Activated CD8-positive, alpha-beta T cell treated with anti-CD3 and anti-CD28 coated beads, Interleukin-2, amount 10 ng/mL, durations not matched to agents 7 days and 5 days (primary cell): ENCODE data around the gene SWAP70. TPM values are rescaled to one million over a fixed set of nuclear protein-coding genes. Genes with fewer than 3 reads are reported as not detected.
"Not testable (repeated sequence)": the region's sequence is repeated elsewhere in the genome, so short reads cannot be mapped to it uniquely, and the experiment has no call there.

ENCODE experiments used
- ATAC-seq: fragments of 150-1000 bp; cut with Tn5 transposase; one replicate; pipeline ENCODE4 v1.10.0; 2021; ENCODE audit warnings: moderate library complexity
- CTCF ChIA-PET: fragments of 350-600 bp; sonication (Branson Sonifier 250); formaldehyde crosslinking; loops from one replicate; lab custom pipeline; 2021; ENCODE audit warnings: antibody characterized with exemption; lab: Charles Lee
- POLR2A ChIA-PET: fragments of 350-600 bp; sonication (Branson Sonifier 250); formaldehyde crosslinking; loops from one replicate; lab custom pipeline; 2021; ENCODE audit warnings: antibody characterized with exemption; lab: Charles Lee
- DNase-seq: peaks from one replicate; pipeline ENCODE4 v3.0.0-alpha.2; 2020
- H3K27ac Mint-ChIP-seq: one replicate; pipeline ENCODE4 v1.8.0; 2021; ENCODE audit warnings: mild to moderate bottlenecking, mixed read lengths
- H3K27me3 Mint-ChIP-seq: one replicate; pipeline ENCODE4 v1.8.0; 2021; ENCODE audit warnings: low read depth, mixed read lengths
- H3K36me3 Mint-ChIP-seq: one replicate; pipeline ENCODE4 v1.8.0; 2021; ENCODE audit warnings: low read depth, mixed read lengths
- H3K4me1 Mint-ChIP-seq: one replicate; pipeline ENCODE4 v1.8.0; 2021; ENCODE audit warnings: low read depth, mixed read lengths
- H3K4me3 Mint-ChIP-seq: one replicate; pipeline ENCODE4 v1.8.0; 2021; ENCODE audit warnings: mild to moderate bottlenecking, mixed read lengths
- H3K9me3 Mint-ChIP-seq: one replicate; pipeline ENCODE4 v1.8.0; 2022; ENCODE audit warnings: mixed read lengths; ENCODE audit not compliant: insufficient read depth
- total RNA-seq, 2 experiments: library from RNA; stranded (reverse); gene quantifications; one replicate each; pipeline ENCODE4 v1.2.3, GENCODE V29; 2021

SWAP70 gene
- 10 to 100 TPM; 11.5 to 13.3 TPM for total RNA-seq

DNA sequence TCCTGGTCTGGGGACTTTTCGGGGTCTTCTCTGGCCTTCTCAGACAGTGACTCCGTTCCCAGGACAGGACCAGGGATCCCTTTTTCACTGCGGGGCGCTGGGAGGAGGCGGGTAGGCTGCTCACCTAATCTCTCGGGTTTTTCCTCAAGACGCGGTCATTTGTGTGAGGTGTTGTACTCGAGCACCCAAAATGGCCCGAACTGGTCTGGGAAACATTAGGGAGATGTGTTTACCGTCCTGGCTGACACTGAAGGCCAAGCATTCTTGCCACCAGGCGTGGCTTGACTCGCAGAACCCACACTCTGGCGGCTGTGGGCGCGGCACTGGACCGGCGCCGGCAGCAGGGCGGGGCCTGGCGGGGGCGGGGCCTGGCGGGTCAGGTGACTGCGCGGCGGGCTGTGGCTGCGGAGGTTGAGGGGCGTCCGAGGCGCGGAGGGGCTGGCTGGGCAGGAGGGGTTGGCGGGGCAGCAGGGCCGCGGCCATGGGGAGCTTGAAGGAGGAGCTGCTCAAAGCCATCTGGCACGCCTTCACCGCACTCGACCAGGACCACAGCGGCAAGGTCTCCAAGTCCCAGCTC, at the start of gene SWAP70:
Gene SWAP70, plus strand, starts transcription at position 379 of the 577 bp plus-strand sequence. Its CDS starts 103 bp downstream, at position 482.
- peaks cover 22% of the 10 kb centered on the region for H3K27me3 Mint-ChIP-seq
- H3K27ac Mint-ChIP-seq = peak within 1 kb of the TSS; percentile 71
- peaks cover 22% of the 10 kb centered on the region for H3K4me1 Mint-ChIP-seq
- ChIA-PET CTCF (interaction anchor here (0.8 to 1.4 kb wide), 3 partner anchors 50 to 84 kb away, joined by 3 to 6 read pairs (median 4); no protein-coding TSS in a partner anchor), POLR2A (interaction anchor here (1.1 kb wide), 1 partner anchor 11 kb away, joined by 4 read pairs; no protein-coding TSS in a partner anchor)
- H3K9me3 Mint-ChIP-seq = peaks cover 16% of the 10 kb centered on the region
- ATAC-seq (peak; percentile 98), DNase-seq (peak; percentile 81)
- H3K36me3 Mint-ChIP-seq = peaks cover 20% of the 10 kb centered on the region
- peak within 1 kb of the TSS; percentile 85 for H3K4me3 Mint-ChIP-seq

DNA sequence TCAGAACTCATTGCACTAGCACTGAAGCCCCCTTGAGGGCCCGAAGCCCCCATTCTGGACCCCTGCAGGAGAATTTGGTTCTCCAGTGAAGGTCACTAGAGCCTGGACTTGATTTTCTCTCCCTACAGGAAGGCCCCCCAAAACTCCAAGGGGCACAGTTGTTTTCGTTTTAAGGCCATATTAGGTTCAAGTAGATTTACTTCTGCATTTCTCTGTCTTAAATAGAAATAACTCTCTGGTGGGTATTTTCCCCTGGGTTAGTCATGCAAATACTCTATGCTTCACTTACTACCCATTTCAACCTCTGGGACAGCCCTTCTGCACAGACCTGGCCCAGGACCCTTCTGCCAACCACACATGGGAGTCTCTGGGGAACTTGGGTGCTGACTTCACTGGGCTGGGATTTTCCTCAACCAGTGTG, 48.8 kb upstream of the SWAP70 start:
- DNase-seq (no peak), ATAC-seq (no peak)
- POLR2A ChIA-PET = no interaction called here
- peak overlapping the region; percentile 82 for H3K4me3 Mint-ChIP-seq
- H3K9me3 Mint-ChIP-seq = no peaks in the 10 kb centered on the region
- no peaks in the 10 kb centered on the region for H3K36me3 Mint-ChIP-seq
- no peak overlapping the region for H3K27ac Mint-ChIP-seq
- peaks cover 23% of the 10 kb centered on the region for H3K4me1 Mint-ChIP-seq
- peaks cover 4% of the 10 kb centered on the region for H3K27me3 Mint-ChIP-seq
- CTCF ChIA-PET = no interaction called here

- Mint-ChIP-seq H3K4me1 (peaks cover 21% of the 10 kb centered on the region), H3K9me3 (no peaks in the 10 kb centered on the region), H3K27me3 (peaks cover 4% of the 10 kb centered on the region), H3K27ac (no peak overlapping the region), H3K36me3 (no peaks in the 10 kb centered on the region), H3K4me3 (no peak overlapping the region)
- POLR2A ChIA-PET = no interaction called here
- ATAC-seq (no peak), DNase-seq (no peak)
- CTCF ChIA-PET = interaction anchor here (1.3 kb wide), 1 partner anchor 132 kb away, joined by 5 read pairs; no protein-coding TSS in a partner anchor
Observed at GRCh38 chr11:9616042-9616675, 47.7 kb upstream of the SWAP70 start.

DNA sequence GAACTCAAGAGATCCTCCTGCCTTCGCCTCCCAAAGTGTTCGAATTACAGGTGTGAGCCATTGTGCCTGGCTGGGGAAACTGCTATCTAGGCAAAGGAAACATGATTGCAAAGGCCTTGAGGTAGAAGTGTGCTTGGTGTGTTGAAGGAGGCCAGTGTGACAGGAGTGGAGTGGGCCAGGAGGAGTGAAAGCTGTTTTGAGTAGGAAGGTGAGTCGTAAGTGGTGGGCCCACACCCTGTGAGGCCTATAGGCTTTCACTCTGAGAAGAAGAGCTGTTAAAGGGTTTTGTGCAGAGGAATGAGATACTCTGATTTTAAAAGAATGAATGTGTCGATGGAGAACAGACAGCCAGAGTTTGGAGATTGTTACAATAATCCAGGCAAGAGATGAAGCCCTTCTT, 47.0 kb upstream of the SWAP70 start:
- CTCF ChIA-PET = interaction anchor here (1.3 to 2.0 kb wide), 2 partner anchors 82 to 131 kb away, joined by 5 to 10 read pairs; no protein-coding TSS in a partner anchor

DNA sequence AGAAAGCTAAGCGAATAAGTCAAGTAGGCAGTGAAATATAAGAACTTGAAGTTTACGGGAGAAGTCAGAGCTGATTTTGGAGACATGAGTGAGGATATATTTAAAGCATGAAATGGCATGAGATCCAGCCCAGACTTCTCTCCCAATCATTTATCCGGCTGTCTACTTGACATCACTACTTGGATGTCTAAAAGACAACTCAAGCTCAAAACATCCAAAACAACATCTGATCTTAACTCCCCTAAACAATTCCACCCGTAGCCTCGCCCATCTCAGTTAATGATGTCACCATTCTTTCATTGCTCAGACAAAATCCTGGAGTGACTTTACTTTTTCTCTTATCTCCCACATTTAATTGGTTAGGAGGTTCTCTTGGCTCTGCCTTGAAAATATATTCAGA, 45.9 kb upstream of the SWAP70 start:
- Mint-ChIP-seq H3K27me3 (peaks cover 4% of the 10 kb centered on the region), H3K27ac (no peak overlapping the region), H3K4me1 (peaks cover 18% of the 10 kb centered on the region), H3K9me3 (no peaks in the 10 kb centered on the region), H3K36me3 (no peaks in the 10 kb centered on the region), H3K4me3 (no peak overlapping the region)
- no peak for DNase-seq
- ATAC-seq = no peak
- ChIA-PET CTCF (interaction anchor here (0.6 to 2.0 kb wide), 5 partner anchors 17 to 656 kb away, joined by 3 to 10 read pairs (median 3); no protein-coding TSS in a partner anchor), POLR2A (no interaction called here)

More for the DNA sequence above, 47.0 kb upstream of the SWAP70 start:
- peaks cover 20% of the 10 kb centered on the region for H3K4me1 Mint-ChIP-seq
- no peaks in the 10 kb centered on the region for H3K36me3 Mint-ChIP-seq
- H3K4me3 Mint-ChIP-seq = no peak overlapping the region
- no peak overlapping the region for H3K27ac Mint-ChIP-seq
- POLR2A ChIA-PET = no interaction called here
- DNase-seq (no peak), ATAC-seq (no peak)
- no peaks in the 10 kb centered on the region for H3K9me3 Mint-ChIP-seq
- H3K27me3 Mint-ChIP-seq = peaks cover 4% of the 10 kb centered on the region

DNA sequence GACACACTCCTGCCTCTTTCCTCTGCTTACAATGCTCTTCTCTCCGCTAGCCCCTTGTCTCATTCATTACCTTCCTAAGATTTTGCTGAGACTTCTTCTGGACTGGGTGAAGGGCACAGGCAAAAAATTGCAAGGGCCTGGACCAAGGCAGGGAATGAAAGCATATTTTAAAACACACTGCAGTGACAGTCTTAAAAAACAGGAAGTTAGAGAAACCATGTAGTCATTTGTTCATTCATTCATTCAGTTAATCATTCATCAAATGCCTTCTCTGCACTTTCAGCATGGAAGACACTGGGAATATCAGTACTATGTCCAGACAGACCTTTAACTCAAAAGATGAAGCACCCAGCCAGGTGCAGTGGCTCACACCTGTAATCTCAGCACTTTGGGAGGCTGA, 44.9 kb upstream of the SWAP70 start:
- DNase-seq (no peak), ATAC-seq (no peak)
- CTCF ChIA-PET = interaction anchor here (0.9 kb wide), 1 partner anchor 130 kb away, joined by 3 read pairs; no protein-coding TSS in a partner anchor
- peaks cover 9% of the 10 kb centered on the region for H3K4me1 Mint-ChIP-seq
- no peaks in the 10 kb centered on the region for H3K36me3 Mint-ChIP-seq
- no peaks in the 10 kb centered on the region for H3K9me3 Mint-ChIP-seq
- POLR2A ChIA-PET = no interaction called here
- no peak overlapping the region for H3K27ac Mint-ChIP-seq
- H3K27me3 Mint-ChIP-seq = peaks cover 5% of the 10 kb centered on the region
- no peak overlapping the region for H3K4me3 Mint-ChIP-seq

DNA sequence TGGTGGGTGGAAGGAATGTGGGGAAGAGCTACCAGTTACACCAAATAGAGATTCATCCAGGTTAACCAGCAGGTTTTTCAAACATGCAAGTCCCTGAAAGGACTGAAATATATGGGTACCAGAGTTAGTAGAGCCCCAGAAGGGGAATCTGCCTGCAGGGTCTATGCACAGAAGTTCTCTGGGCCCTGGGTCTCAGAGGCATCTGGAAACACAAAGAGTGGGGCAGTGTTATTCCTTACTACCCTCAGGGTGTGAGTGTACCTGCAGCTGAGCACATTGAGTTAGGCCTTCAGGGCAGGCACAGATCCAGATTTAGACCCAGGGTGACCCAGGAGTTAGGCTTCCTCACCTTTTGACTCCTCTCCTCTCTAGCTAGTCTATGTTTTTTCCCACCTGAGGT, 43.9 kb upstream of the SWAP70 start:
- POLR2A ChIA-PET = no interaction called here
- Mint-ChIP-seq H3K4me3 (no peak overlapping the region), H3K36me3 (no peaks in the 10 kb centered on the region), H3K27me3 (peaks cover 11% of the 10 kb centered on the region), H3K27ac (no peak overlapping the region), H3K4me1 (peaks cover 3% of the 10 kb centered on the region), H3K9me3 (no peaks in the 10 kb centered on the region)
- CTCF ChIA-PET = interaction anchor here (0.6 to 1.7 kb wide), 3 partner anchors 85 to 129 kb away, joined by 3 to 6 read pairs (median 3); no protein-coding TSS in a partner anchor
- no peak for ATAC-seq
- DNase-seq = no peak

DNA sequence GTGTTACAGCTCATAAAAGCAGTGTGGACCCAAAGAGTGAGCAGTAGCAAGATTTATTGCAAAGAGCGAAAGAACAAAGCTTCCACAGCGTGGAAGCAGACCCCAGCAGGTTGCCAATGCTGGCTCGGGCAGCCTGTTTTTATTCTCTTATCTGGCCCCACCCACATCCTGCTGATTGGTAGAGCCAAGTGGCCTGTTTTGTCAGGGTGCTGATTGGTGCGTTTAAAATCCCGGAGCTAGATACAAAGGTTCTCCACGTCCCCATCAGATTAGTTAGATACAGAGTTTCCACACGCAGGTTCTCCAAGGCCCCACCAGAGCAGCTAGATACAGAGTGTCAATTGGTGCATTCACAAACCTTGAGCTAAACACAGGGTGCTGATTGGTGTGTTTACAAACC, 41.5 kb upstream of the SWAP70 start:
- POLR2A ChIA-PET = not testable (repeated sequence)

DNA sequence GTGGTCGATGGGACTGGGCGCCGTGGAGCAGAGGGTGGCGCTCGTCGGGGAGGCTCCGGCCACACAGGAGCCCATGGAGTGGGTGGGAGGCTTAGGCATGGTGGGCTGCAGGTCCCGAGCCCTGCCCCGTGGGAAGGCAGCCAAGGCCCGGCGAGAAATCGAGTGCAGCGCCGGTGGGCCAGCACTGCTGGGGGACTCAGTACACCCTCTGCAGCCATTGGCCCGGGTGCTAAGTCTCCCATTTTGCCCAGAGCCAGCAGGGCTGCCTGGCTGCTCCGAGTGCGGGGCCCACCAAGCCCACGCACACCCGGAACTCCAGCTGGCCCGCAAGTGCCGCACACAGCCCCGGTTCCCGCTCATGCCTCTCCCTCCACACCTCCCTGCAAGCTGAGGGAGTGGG, 40.8 kb upstream of the SWAP70 start:
- H3K27ac Mint-ChIP-seq, H3K9me3 Mint-ChIP-seq, H3K4me3 Mint-ChIP-seq, H3K36me3 Mint-ChIP-seq, H3K4me1 Mint-ChIP-seq, POLR2A ChIA-PET, ATAC-seq, DNase-seq: not testable (repeated sequence)
- H3K27me3 Mint-ChIP-seq = peaks cover 12% of the 10 kb centered on the region
- CTCF ChIA-PET = interaction anchor here (1.4 to 6.1 kb wide), 2 partner anchors 10 to 125 kb away, joined by 3 to 23 read pairs; no protein-coding TSS in a partner anchor

More for the DNA sequence above, 41.5 kb upstream of the SWAP70 start:
- not testable (repeated sequence) for H3K9me3 Mint-ChIP-seq, ATAC-seq, H3K4me3 Mint-ChIP-seq, H3K36me3 Mint-ChIP-seq, DNase-seq, H3K4me1 Mint-ChIP-seq, H3K27ac Mint-ChIP-seq
- peaks cover 12% of the 10 kb centered on the region for H3K27me3 Mint-ChIP-seq
- CTCF ChIA-PET = interaction anchor here (1.4 to 6.1 kb wide), 2 partner anchors 9 to 126 kb away, joined by 3 to 23 read pairs; no protein-coding TSS in a partner anchor

DNA sequence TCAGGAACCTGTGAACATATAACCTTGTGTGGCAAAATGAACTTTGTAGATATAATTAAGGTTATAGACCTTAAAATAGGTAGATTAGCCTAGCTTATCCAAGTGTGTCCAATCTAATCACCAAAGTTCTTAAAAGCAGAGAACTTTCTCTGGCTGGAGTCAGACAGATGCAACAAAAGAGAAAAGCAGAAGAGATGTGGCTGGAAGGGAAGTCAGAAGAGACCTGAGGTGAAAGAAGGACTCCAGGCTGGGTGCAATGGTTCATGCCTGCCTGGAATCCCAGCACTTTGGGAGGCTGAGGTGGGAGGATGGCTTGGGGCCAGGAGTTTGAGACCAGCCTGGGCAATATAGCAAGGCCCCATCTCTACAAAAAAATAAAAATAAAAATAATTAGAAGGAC, 39.4 kb upstream of the SWAP70 start:
- Mint-ChIP-seq H3K4me3 (no peak overlapping the region), H3K27me3 (peaks cover 15% of the 10 kb centered on the region), H3K27ac (no peak overlapping the region), H3K36me3 (no peaks in the 10 kb centered on the region), H3K4me1 (no peaks in the 10 kb centered on the region), H3K9me3 (no peaks in the 10 kb centered on the region)
- ChIA-PET CTCF (interaction anchor here (6.1 kb wide), 1 partner anchor 11 kb away, joined by 23 read pairs; no protein-coding TSS in a partner anchor), POLR2A (interaction anchor here (0.6 kb wide), 1 partner anchor 51 kb away, joined by 3 read pairs; the partner anchor contains the start of gene WEE1)
- DNase-seq (no peak), ATAC-seq (no peak)

GRCh38 chr11:9625162-9625561, 38.7 kb upstream of the SWAP70 start:
- no peak for DNase-seq
- no peak overlapping the region for H3K4me3 Mint-ChIP-seq
- ChIA-PET CTCF (interaction anchor here (1.0 to 6.1 kb wide), 2 partner anchors 12 to 119 kb away, joined by 4 to 23 read pairs; no protein-coding TSS in a partner anchor), POLR2A (no interaction called here)
- peaks cover 15% of the 10 kb centered on the region for H3K27me3 Mint-ChIP-seq
- no peak for ATAC-seq
- H3K9me3 Mint-ChIP-seq = no peaks in the 10 kb centered on the region
- no peak overlapping the region for H3K27ac Mint-ChIP-seq
- H3K4me1 Mint-ChIP-seq = no peaks in the 10 kb centered on the region
- no peaks in the 10 kb centered on the region for H3K36me3 Mint-ChIP-seq
